22Rv1 (cell line): ENCODE measurements around the gene ANGPTL5.

ENCODE experiments used
- ZFX ChIP-seq: fragments of 450-650 bp; IDR thresholded peaks from 2 replicates; pipeline ENCODE4 v1.6.1; 2017; ENCODE audit warnings: antibody characterized with exemption, borderline replicate concordance
- TF ChIP-seq, protein P1 (sequence below): fragments of 450-650 bp; IDR thresholded peaks from 2 replicates; pipeline ENCODE4 v1.5.1; 2017; ENCODE audit warnings: mild to moderate bottlenecking

DNA sequence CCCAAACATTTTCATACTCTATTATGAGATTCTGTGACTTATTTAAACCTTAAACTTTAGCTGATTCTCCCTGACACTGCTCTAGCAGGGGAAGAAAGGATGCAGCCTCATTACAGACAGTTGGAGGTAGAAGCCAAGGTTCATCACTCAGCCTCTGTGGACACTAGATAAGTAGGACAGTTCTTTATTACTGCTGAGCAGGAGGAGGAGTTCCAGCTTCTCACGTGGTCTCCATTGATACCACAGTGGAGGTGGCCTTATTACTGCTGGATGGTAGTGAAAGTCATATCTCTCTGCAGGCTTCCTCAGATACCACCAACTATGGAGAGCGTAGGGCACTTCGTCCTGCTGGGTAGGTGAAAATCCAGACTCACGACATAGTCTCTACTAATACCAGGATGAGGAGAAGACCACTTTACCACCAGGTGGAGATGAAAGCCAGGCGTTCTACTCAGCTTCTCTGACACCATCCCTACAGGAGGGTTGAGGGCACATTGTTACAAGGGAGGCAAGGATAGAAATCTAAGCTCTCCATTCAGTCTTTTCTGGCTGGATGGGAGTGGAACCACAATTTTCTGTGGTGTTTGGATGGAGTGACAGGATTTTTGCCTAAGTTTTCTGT lies 13.1 kb upstream of the ANGPTL5 start:
- TF ChIP-seq, protein P1, sequence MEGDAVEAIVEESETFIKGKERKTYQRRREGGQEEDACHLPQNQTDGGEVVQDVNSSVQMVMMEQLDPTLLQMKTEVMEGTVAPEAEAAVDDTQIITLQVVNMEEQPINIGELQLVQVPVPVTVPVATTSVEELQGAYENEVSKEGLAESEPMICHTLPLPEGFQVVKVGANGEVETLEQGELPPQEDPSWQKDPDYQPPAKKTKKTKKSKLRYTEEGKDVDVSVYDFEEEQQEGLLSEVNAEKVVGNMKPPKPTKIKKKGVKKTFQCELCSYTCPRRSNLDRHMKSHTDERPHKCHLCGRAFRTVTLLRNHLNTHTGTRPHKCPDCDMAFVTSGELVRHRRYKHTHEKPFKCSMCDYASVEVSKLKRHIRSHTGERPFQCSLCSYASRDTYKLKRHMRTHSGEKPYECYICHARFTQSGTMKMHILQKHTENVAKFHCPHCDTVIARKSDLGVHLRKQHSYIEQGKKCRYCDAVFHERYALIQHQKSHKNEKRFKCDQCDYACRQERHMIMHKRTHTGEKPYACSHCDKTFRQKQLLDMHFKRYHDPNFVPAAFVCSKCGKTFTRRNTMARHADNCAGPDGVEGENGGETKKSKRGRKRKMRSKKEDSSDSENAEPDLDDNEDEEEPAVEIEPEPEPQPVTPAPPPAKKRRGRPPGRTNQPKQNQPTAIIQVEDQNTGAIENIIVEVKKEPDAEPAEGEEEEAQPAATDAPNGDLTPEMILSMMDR: no peak
- TF ChIP-seq ZFX: no peak
